ENCODE results near the gene MARCKSL1. TPM values are rescaled to one million over a fixed set of nuclear protein-coding genes. Genes with fewer than 3 reads are reported as not detected.

MARCKSL1 gene
- total RNA-seq, 4 donors from 2014 or later, result 4.4 to 6.1 (median 5.1) TPM

GRCh38 chr1:32363713-32364112 lies 27.7 kb upstream of the MARCKSL1 start:
- no peak overlapping the region for H3K27ac ChIP-seq
- 77 to 87% methylated on average over 4 to 9 of the region's 12 CpGs for WGBS, 2 donors

GRCh38 chr1:32362474-32363313 lies 26.7 kb upstream of the MARCKSL1 start, which contains the start of the genes FAM229A and TSSK3:
FAM229A (minus strand) TSS chr1:32362485; CDS start chr1:32362091, 394 bp downstream.
TSSK3 (plus strand) TSS chr1:32362539; CDS start chr1:32362702, 163 bp downstream.
- TF ChIP-seq, protein P1, sequence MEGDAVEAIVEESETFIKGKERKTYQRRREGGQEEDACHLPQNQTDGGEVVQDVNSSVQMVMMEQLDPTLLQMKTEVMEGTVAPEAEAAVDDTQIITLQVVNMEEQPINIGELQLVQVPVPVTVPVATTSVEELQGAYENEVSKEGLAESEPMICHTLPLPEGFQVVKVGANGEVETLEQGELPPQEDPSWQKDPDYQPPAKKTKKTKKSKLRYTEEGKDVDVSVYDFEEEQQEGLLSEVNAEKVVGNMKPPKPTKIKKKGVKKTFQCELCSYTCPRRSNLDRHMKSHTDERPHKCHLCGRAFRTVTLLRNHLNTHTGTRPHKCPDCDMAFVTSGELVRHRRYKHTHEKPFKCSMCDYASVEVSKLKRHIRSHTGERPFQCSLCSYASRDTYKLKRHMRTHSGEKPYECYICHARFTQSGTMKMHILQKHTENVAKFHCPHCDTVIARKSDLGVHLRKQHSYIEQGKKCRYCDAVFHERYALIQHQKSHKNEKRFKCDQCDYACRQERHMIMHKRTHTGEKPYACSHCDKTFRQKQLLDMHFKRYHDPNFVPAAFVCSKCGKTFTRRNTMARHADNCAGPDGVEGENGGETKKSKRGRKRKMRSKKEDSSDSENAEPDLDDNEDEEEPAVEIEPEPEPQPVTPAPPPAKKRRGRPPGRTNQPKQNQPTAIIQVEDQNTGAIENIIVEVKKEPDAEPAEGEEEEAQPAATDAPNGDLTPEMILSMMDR (IDR thresholded peaks at IDR 0.05), result no peak
- no peak for TF ChIP-seq POLR2A (IDR thresholded peaks at IDR 0.05)
- DNase-seq, result no peak
- Histone ChIP-seq H3K36me3 (peaks cover 0 to 46% (median 24%) of the 10 kb centered on the region in 3 donors), H3K4me1 (peaks cover 6 to 22% (median 12%) of the 10 kb centered on the region in 3 donors), H3K9me3 (no peaks in the 10 kb centered on the region), H3K4me3 (peak within 1 kb of the TSS; percentile 31 to 65 (median 44)), H3K27ac (peak within 1 kb of the TSS in 2 of 4 donors; percentile 19 to 55), H3K27me3 (peaks cover 0 to 4% (median 0%) of the 10 kb centered on the region in 4 donors)
- 74 to 76% methylated on average over 14 to 15 of the region's 17 CpGs for WGBS, 2 donors
- intact Hi-C loops (cut with DNase I), result no loop called here

More at GRCh38 chr1:32363713-32364112, 27.7 kb upstream of the MARCKSL1 start:
- DNase-seq, result no peak
- intact Hi-C loops (cut with DNase I), result no loop called here
- Histone ChIP-seq H3K4me3 (no peak overlapping the region), H3K9me3 (no peaks in the 10 kb centered on the region), H3K4me1 (peaks cover 6 to 22% (median 12%) of the 10 kb centered on the region in 3 donors), H3K36me3 (peaks cover under 1 to 56% (median 32%) of the 10 kb centered on the region in 3 donors), H3K27me3 (peaks cover 0 to 4% (median 0%) of the 10 kb centered on the region in 4 donors)
- TF ChIP-seq, protein P1 (IDR thresholded peaks at IDR 0.05), result no peak
- no peak for TF ChIP-seq POLR2A (IDR thresholded peaks at IDR 0.05)

DNA sequence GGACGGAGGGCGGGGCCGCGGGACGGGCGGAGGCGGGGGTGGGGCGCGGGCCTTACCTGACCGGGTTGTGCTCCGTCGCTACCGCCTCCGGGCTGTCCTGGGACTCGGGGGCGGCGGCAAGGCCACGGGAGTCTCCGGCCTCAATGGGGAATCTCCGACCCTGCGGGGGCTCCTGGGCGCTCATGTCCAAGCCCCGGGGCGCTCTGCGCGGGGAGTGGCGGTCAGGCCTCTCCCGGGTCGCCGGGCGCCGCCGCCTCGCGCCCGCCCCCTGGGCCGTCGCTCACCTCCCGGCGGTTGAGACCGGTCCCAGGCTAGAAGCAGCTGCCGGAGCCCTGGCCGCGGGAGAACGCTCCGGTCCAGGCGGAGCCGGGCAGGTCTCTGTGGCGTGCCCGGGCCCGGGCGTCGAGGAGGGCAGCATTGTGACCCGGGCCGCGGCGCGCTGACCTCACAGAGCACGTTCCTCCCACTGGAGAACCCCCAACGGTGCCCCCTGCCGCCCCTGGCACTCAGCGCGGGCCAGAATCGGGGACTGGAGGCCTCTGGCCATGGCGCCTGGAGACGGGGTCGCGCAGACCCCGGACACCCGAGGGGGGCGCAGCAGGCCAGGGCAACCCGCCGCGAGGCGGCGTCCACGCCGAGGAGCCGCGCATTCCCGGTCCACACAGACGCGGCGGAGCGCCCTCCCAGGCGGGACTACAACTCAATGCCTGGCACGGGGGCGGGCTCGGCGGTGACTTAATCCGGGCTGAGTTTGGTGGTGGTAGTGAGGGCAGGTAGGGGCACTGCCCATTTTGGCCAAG lies 25.8 kb upstream of the MARCKSL1 start:
- intact Hi-C loops (cut with DNase I), result no loop called here
- Histone ChIP-seq H3K4me3 (peak overlapping the region; percentile 31 to 65 (median 44)), H3K36me3 (peaks cover 0 to 38% (median 16%) of the 10 kb centered on the region in 3 donors), H3K27me3 (peaks cover 0 to 4% (median 0%) of the 10 kb centered on the region in 4 donors), H3K27ac (peak overlapping the region in 2 of 4 donors; percentile 19 to 55), H3K4me1 (peaks cover 6 to 22% (median 12%) of the 10 kb centered on the region in 3 donors), H3K9me3 (no peaks in the 10 kb centered on the region)
- WGBS, 2 donors, result no CpG with 5 or more reads among the region's 91 CpGs
- no peak for DNase-seq
- TF ChIP-seq, protein P1 (IDR thresholded peaks at IDR 0.05), result peak in 2 of 6 experiments; percentile 25 to 42
- no peak for TF ChIP-seq POLR2A (IDR thresholded peaks at IDR 0.05)

- peaks cover 0 to 4% (median 0%) of the 10 kb centered on the region in 4 donors for H3K27me3 ChIP-seq
- peaks cover 6 to 22% (median 12%) of the 10 kb centered on the region in 3 donors for H3K4me1 ChIP-seq
- peak overlapping the region; percentile 31 to 65 (median 44) for H3K4me3 ChIP-seq
- 57 to 72% methylated on average over 9 to 19 of the region's 35 CpGs for WGBS, 2 donors
- TF ChIP-seq, protein P1 (IDR thresholded peaks at IDR 0.05), result no peak
- no peak for TF ChIP-seq POLR2A (IDR thresholded peaks at IDR 0.05)
- no peak for DNase-seq
- H3K36me3 ChIP-seq, result peaks cover 0 to 32% (median 10%) of the 10 kb centered on the region in 3 donors
- intact Hi-C loops (cut with DNase I), result no loop called here
- H3K27ac ChIP-seq, result peak overlapping the region in 1 of 4 donors; percentile 55
- H3K9me3 ChIP-seq, result no peaks in the 10 kb centered on the region
Observed at GRCh38 chr1:32361308-32361673, 25.3 kb upstream of the MARCKSL1 start.

Measured in esophagus squamous epithelium (tissue), 5 donors.